Measurements from ENCODE around the gene FAM8A1.

DNA sequence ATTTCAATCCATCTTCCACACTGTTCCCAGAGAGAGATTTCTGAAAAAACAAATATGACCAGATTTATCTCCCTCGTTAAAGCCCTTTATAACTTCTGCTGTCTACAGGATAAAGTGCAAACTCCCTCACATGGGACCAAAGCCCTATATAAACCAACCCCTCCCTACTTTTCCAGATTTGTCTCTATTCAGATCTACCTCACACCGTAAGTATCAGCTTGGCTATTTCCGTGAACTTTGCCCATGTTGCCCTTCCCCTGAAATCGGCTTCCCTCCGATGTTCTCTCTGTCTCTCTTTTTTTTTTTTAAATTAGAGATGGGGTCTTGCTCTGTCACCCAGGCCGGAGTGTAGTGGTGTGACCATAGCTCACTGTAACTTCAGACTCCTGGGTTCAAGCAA, 12.1 kb upstream of the FAM8A1 start:
- TF ChIP-seq YY1 (IDR thresholded peaks at IDR 0.05; ENCODE audit: insufficient read depth, insufficient read length) (no peak), ZNF274 (IDR thresholded peaks at IDR 0.05; ENCODE audit: low read depth, low read length) (no peak), SUZ12 (IDR thresholded peaks at IDR 0.05; ENCODE audit: extremely low read depth, insufficient read depth, insufficient read length) (no peak)

Data from NT2/D1 (cell line).